Measurements from ENCODE around the gene MAEA.

DNA sequence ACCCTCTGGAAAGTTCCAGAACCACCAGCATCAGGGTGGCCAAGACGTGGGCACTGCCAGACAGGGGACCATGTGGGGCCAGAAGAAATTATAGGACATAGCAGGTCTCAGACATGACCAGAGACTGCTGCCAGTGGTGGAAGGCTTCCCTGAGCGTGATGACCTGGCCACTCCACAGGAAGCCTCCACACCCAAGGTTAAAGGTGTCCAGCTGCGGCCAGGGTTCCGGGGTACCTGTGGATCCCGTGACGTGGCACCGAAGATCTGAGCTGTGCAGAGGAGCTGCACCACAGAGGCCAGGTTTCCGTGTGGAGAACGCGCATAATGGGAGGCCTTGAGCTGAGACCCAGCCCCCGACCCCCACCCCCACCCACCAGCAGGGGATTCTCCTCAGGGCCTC is 24.3 kb upstream of the MAEA start:
- TF ChIP-seq, protein P1, sequence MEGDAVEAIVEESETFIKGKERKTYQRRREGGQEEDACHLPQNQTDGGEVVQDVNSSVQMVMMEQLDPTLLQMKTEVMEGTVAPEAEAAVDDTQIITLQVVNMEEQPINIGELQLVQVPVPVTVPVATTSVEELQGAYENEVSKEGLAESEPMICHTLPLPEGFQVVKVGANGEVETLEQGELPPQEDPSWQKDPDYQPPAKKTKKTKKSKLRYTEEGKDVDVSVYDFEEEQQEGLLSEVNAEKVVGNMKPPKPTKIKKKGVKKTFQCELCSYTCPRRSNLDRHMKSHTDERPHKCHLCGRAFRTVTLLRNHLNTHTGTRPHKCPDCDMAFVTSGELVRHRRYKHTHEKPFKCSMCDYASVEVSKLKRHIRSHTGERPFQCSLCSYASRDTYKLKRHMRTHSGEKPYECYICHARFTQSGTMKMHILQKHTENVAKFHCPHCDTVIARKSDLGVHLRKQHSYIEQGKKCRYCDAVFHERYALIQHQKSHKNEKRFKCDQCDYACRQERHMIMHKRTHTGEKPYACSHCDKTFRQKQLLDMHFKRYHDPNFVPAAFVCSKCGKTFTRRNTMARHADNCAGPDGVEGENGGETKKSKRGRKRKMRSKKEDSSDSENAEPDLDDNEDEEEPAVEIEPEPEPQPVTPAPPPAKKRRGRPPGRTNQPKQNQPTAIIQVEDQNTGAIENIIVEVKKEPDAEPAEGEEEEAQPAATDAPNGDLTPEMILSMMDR (IDR thresholded peaks at IDR 0.05), result no peak
- TF ChIP-seq POLR2AphosphoS5 (IDR thresholded peaks at IDR 0.05), result no peak
